Panc1 (cell line): Measurements from ENCODE around the gene QRICH1.

Experiments used
- POLR2AphosphoS5 ChIP-seq: IDR thresholded peaks from 2 replicates; pipeline ENCODE4 v1.6.1; 2012; ENCODE audit warnings: mild to moderate bottlenecking, low read depth, low read length, moderate library complexity
- TCF7L2 ChIP-seq: IDR thresholded peaks from 2 replicates; pipeline ENCODE4 v1.6.1; 2011; ENCODE audit warnings: mild to moderate bottlenecking, low read depth, low read length, inconsistent platforms
- TF ChIP-seq, protein P1 (sequence below): fragments of 450-650 bp; IDR thresholded peaks from 2 replicates; pipeline ENCODE4 v1.5.1; 2017; ENCODE audit warnings: mild to moderate bottlenecking
- TF ChIP-seq, protein P2 (sequence below), 2 experiments: IDR thresholded peaks; 2 replicates each; pipeline ENCODE4 v1.6.1; 2011 to 2012; ENCODE audit warnings: low read depth in 2 of 2, control low read depth in 1 of 2, low read length in 1 of 2, mild to moderate bottlenecking in 1 of 2, moderate library complexity in 1 of 2; ENCODE audit not compliant: insufficient read depth in 1 of 2

GRCh38 chr3:48999085-48999858 lies 94.6 kb downstream of the QRICH1 start:
- TF ChIP-seq, protein P1, sequence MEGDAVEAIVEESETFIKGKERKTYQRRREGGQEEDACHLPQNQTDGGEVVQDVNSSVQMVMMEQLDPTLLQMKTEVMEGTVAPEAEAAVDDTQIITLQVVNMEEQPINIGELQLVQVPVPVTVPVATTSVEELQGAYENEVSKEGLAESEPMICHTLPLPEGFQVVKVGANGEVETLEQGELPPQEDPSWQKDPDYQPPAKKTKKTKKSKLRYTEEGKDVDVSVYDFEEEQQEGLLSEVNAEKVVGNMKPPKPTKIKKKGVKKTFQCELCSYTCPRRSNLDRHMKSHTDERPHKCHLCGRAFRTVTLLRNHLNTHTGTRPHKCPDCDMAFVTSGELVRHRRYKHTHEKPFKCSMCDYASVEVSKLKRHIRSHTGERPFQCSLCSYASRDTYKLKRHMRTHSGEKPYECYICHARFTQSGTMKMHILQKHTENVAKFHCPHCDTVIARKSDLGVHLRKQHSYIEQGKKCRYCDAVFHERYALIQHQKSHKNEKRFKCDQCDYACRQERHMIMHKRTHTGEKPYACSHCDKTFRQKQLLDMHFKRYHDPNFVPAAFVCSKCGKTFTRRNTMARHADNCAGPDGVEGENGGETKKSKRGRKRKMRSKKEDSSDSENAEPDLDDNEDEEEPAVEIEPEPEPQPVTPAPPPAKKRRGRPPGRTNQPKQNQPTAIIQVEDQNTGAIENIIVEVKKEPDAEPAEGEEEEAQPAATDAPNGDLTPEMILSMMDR = no peak
- TF ChIP-seq TCF7L2 (no peak), POLR2AphosphoS5 (no peak)
- TF ChIP-seq, protein P2, sequence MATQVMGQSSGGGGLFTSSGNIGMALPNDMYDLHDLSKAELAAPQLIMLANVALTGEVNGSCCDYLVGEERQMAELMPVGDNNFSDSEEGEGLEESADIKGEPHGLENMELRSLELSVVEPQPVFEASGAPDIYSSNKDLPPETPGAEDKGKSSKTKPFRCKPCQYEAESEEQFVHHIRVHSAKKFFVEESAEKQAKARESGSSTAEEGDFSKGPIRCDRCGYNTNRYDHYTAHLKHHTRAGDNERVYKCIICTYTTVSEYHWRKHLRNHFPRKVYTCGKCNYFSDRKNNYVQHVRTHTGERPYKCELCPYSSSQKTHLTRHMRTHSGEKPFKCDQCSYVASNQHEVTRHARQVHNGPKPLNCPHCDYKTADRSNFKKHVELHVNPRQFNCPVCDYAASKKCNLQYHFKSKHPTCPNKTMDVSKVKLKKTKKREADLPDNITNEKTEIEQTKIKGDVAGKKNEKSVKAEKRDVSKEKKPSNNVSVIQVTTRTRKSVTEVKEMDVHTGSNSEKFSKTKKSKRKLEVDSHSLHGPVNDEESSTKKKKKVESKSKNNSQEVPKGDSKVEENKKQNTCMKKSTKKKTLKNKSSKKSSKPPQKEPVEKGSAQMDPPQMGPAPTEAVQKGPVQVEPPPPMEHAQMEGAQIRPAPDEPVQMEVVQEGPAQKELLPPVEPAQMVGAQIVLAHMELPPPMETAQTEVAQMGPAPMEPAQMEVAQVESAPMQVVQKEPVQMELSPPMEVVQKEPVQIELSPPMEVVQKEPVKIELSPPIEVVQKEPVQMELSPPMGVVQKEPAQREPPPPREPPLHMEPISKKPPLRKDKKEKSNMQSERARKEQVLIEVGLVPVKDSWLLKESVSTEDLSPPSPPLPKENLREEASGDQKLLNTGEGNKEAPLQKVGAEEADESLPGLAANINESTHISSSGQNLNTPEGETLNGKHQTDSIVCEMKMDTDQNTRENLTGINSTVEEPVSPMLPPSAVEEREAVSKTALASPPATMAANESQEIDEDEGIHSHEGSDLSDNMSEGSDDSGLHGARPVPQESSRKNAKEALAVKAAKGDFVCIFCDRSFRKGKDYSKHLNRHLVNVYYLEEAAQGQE (IDR thresholded peaks at IDR 0.05; ENCODE audit: insufficient read depth in 1 of 2, low read depth in 2 of 2, low read length in 1 of 2) = no peak
